AG08396 (cell line): ENCODE measurements around the gene CASP4.
"Not testable (repeated sequence)": the region's sequence is repeated elsewhere in the genome, so short reads cannot be mapped to it uniquely, and the experiment has no call there.

Experiments used
- DNase-seq: peaks from one replicate; pipeline ENCODE4 v3.0.0; 2012; ENCODE audit warnings: low spot score, mixed read lengths

Gene CASP4

GRCh38 chr11:104968355-104968855 is at the start of gene CASP4:
Gene CASP4, minus strand, starts transcription at chr11:104968574. Its CDS starts 49 bp downstream, at chr11:104968525.
- peak; percentile 44 for DNase-seq

GRCh38 chr11:105007463-105007862 is 39.1 kb upstream of the CASP4 start:
- no peak for DNase-seq

GRCh38 chr11:105005451-105005845 is 37.1 kb upstream of the CASP4 start:
- DNase-seq, result no peak

- DNase-seq, result no peak
Measured at GRCh38 chr11:105004021-105004420, 35.6 kb upstream of the CASP4 start.

DNA sequence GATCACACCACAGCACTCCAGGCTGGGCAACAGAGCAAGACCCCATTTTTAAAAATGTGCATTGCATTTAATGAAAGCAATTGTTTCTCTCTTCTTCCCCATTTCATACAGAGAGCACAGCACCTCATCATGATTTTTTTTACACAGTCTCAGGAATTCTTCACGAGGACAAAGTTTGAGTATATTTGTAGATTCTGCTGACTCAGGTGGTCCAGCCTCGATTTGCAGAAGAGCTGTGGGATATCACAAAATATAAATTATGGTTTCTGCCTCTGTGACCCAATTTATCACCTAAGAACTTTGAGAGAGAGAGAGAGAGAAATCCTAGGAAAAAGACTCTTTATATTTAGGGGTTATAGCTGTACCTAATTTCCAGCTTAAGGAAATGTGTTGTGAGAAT is 34.8 kb upstream of the CASP4 start:
- no peak for DNase-seq

GRCh38 chr11:105000797-105001196 is 32.4 kb upstream of the CASP4 start:
- no peak for DNase-seq

- DNase-seq, result no peak
Measured at GRCh38 chr11:105000167-105000566, 31.8 kb upstream of the CASP4 start.

GRCh38 chr11:104999721-105000120 is 31.3 kb upstream of the CASP4 start:
- no peak for DNase-seq

GRCh38 chr11:104997288-104997687 is 28.9 kb upstream of the CASP4 start:
- no peak for DNase-seq

DNA sequence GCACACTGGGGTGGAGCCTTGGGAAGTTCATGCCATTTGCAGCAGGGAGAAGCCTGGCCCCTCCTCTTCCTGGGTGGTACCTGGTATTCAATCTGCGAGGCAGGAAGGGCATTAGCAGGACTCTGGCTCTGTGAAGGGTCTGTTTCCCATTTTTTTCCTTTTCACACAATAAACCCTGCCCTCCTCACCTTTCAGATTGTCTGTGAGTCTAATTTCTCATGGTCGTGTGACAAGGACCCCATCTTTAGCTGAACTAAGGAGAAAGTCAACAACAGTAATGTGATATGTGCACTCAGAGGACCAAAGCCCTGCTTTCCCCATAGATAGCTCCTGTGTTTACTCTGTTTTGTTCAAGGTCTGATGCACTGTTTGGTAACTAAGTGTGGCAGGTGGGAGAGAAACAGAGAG is 26.6 kb upstream of the CASP4 start:
- no peak for DNase-seq

- DNase-seq, result no peak
Measured at GRCh38 chr11:104992781-104993180, 24.4 kb upstream of the CASP4 start.

- DNase-seq, result no peak
Measured at GRCh38 chr11:104991994-104992393, 23.6 kb upstream of the CASP4 start.

- DNase-seq, result no peak
Measured at GRCh38 chr11:104984808-104985207, 16.4 kb upstream of the CASP4 start.

GRCh38 chr11:104979839-104980238 is 11.5 kb upstream of the CASP4 start:
- no peak for DNase-seq

DNA sequence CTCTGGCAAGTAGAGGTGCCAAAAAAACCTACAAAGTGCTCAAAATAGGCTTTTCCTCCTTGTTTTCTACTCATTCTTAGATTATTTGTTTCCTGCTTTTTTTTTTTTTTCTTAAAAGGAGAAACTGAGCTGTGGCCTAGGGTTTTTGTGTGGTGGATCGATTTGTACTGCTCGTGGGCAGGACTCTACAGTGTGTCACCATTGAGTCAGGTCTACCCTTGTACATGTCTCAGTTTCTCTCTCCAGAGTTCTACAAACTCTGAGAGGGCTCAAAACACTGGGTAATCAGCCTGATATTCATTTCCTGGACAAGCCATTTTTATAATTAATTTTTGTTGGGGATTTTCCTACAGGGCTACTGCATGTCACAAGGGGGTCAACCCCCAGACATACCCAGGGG is 5.2 kb upstream of the CASP4 start:
- no peak for DNase-seq

GRCh38 chr11:104972924-104973323 is 4.5 kb upstream of the CASP4 start:
- DNase-seq, result not testable (repeated sequence)

- DNase-seq, result no peak
Measured at GRCh38 chr11:104970756-104971155, 2.4 kb upstream of the CASP4 start.

DNA sequence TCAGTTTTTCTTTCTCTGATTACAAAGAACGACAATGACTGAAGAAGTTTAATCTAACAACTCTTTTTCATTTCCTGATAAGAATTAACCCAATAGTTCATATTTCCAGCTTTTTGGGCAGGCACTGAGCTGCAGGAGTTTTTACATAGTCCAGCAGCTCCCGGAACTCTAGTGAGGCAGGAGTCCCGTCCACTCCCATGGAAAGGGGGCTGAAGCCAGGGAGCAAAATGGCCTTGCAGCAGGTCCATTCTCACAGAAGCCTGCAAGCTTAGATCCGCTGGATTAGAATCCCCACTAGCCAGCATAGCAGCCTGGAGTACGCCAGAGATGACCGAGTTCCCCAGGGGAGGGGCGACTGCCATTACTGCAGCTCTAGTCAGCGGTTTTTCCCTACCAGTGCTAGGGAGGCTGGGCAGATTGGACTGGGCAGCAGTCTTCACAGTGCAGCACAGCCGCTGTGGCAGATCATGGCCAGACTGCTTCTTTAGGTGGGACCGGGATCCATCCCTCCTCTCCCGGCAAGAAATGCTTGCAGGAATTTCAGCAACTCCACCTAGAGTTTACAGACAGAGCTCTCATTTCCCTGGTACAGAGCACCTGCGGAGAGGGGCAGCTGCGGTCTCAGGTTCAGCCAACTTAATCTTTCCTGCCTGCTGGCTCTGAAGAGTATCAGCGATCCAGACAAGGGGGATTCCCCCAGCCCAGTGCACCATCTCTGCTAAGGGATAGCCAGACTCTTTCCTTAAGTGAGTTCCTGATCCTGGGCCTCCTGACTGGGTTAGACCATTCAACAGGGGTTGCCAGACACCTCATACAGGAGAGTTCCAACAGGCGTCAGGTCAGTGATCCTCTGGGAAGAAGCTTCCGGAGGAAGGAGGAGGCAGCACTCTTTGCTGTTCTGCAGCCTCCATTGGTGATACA is 742 bp upstream of the CASP4 start:
- DNase-seq, result peak; percentile 13

DNA sequence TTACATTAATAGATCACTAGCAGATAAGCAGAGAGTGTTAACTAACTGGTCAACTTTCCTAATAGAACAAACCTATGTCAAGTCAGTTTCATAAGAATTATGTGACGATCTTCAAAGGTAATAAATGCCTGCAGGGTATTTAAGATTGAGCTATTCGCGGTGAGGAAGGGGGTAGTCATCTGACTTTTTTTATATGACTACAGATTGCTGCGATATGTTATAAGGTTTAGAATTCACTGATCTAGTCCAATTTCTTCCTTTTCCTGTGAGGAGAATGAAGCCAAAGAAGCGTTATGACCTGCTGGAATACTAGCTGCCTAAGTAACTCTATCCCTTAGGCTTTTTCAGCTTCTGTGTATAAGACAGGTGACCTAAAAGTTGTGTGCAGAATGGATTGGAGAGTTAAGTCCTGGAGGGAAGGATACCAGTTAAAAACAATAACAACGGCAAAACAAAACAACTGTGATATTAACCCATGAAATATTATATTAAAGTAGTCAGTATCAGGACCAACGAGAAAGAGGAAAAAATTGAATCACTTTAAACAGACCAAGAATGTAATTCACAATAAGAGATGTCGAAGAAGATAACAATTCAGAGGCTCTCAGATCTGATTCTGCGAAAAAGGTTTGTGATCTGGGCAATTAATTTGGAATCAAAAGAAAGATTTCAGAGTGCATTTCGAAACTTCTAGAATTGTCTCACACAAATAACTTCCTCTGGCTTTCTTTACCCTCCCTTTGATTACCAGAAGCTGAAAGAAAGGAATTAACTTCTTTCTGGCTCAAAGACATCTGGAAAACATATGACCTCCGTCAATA is 630 bp downstream of the CASP4 start:
- DNase-seq, result no peak

DNA sequence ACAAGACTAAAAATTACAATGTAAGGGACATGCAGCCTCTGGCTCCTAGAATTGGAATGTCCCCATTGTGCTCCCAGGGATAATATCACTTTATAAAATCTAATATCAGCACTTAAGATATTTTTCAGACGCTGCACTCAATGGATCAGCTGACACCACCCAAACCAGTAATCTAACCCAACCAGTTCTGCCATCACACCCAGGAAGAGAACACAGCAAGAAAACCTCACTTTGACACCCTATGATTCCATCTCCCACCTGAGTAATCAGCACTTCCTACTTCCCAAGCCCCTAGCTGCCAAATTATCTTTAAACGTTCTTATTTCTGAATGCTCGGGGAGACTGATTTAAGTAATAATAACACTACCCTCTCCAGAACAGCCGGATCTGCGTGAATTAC is 2.6 kb downstream of the CASP4 start:
- DNase-seq, result no peak

- DNase-seq, result no peak
Measured at GRCh38 chr11:104964247-104964646, 4.1 kb downstream of the CASP4 start.

GRCh38 chr11:104962852-104963251 is 5.5 kb downstream of the CASP4 start:
- no peak for DNase-seq

DNA sequence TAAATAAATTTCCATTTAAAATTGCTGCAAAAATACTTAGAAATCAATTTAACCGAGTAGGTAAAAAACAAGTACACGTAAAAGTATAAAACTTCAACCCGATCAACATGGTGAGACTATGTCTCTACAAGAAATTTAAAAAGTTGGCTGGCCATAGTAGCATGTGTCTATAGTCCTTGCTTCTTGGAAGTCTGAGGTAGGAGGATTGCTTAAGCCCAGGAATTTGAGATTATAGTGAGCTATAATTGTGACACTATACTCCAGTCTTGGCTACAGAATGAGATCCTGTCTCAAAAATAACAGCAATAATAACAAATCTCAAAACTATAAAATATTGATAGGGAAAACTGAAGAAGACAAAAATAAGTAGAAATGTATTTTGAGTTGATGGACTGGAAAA is 11.1 kb downstream of the CASP4 start:
- DNase-seq, result no peak
